OCI-M1 (cell line): ENCODE measurements around the gene ENPP3.
"Not testable (repeated sequence)": the region's sequence is repeated elsewhere in the genome, so short reads cannot be mapped to it uniquely, and the experiment has no call there.

Experiments
- DNase-seq: peaks from one replicate; lab custom pipeline; 2025; lab: John Stamatoyannopoulos, UW

ENPP3 gene

DNA sequence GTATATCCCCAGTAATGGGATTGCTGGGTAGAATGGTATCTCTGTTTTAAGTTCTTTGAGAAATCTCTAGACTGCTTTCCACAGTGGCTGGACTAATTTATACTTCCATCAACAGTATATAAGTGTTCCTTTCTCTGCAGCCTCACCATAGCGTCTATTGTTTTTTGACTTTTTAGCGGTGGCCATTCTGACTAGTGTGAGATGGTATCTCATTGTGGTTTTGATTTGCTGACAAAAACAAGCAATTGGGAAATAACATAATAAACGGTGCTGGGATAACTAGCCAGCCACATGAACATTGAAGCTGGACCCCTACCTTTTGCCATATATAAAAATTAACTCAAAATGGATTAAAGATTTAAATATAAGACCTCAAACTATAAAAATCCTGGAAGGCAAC, 49.9 kb downstream of the ENPP3 start:
- DNase-seq, result no peak

DNA sequence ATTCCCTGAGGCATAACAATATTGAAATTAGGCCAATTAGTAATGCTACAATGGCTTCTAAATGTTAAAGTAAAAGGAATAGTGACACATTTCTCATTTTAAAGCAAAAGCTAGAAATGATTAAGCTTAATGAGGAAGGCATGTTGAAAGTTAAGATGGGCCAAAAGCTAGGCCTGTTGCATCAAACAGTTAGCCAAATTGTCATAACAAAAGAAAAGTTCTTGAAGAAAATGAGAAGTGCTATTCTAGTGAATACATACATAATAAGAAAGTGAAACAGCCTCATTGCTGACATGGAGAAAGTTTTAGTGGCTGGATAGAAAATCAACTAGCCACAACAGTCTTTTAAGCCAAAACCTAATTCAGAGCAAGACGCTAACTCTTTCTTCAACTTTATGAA, 51.2 kb downstream of the ENPP3 start:
- DNase-seq, result no peak

DNA sequence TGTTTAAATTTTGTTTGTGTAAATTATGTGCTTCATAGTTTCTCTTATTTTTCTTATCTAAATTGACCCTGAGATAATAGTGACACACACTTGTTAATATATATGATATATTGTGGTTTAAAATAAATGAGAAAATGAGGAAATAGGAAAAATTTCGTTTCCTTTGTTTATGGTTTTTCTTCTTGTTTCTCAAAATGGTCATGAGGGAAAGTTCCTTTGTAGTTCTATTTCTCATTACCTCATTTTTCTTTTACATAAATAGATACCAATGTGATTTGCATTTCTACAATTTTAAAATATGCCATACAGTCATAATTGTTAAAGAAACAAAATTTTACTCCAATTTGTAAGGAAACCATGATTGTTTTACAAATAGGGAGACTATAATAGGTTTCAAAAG, 54.9 kb downstream of the ENPP3 start:
- DNase-seq, result no peak

DNA sequence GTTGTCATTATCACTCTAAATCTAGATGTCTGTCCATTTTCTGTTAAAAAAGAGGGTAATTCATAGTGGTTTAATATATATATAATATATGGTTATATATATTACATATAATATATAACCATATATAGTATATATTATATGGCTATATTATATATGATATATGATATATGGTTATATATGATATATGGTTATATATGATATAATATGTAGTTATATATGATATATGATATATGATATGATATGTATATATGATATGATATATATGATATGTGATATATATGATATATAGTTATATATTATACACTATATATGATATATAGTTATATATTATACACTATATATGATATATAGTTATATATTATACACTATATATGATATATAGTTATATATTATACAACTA, 55.5 kb downstream of the ENPP3 start:
- DNase-seq, result no peak

DNA sequence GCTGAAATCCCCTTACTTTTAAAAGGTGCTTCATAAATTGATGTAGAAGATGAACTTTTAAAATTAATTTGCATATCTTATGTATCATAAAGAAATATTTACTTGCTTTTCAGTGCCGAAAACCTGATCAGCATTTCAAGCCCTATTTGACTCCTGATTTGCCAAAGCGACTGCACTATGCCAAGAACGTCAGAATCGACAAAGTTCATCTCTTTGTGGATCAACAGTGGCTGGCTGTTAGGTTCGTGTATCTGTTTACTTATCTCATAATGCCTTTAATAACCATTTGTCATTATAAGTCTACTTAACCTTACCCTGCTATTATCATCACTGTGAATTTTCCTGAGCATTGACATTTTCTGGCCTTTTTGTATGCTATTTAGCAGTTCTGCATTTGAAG, 56.3 kb downstream of the ENPP3 start:
- DNase-seq, result no peak

DNA sequence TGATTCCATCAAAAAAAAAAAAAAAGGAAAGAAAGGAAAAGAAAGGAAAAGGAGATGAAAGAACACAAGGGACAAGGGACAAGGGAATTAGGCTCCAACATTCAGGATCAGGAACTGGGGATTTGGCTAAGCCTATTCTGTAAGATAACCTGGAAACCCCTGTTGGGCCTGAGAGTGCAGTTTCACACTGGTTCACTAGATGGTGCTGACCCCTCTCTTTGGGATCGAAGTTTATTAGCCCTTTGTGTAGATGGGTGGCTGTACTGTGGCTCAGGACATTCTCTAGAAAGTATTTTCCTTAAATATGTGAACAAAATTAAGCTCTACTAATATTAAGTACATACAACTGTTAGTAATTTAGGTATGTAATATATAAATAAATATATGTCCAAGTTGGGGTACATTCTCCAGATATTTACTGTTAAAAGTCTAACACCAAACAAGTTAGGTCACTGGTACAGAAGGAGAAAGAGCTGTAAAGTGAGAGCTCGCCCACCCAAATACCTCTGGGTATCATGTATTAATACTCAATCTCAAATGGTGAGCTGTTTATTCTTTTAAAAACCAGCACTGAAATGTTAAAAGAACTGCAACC, 57.8 kb downstream of the ENPP3 start:
- peak; percentile 81 for DNase-seq

DNA sequence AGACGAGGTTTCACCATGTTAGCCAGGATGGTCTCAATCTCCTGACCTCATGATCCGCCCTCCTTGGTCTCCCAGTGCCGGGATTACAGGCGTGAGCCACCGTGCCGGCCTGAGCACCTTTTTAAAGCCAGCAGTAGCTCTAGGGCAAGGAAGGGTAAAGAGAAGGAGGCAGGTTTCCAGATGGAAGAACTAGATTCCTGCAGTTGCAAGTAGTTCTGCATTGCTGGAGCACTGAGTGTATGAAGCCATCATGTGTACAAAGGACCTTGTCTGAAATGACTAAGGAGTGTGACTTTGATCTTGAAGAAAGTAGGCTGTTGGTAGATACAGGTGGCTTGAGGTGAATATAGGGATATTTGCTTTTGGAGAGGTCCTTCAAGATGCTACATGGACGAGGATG, 59.9 kb downstream of the ENPP3 start:
- DNase-seq, result no peak

DNA sequence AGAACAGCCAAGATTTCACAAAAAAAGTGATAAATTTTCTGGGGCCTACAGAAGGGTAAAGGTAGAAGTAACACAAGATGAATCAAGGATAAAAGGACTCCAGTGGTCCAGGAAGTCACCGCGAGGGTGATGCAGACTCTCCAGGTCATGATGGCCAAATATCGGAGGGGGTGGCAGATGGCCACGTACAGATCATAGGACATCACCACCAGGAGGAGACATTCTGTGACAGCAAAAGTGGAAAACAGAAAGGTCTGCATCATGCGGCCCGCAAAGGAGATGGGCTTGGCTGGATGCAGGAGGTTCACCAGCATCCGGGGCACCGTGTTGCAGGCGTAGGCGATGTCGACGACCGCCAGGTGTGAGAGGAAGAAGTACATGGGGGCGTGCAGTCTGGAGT, 63.7 kb downstream of the ENPP3 start:
- not testable (repeated sequence) for DNase-seq

DNA sequence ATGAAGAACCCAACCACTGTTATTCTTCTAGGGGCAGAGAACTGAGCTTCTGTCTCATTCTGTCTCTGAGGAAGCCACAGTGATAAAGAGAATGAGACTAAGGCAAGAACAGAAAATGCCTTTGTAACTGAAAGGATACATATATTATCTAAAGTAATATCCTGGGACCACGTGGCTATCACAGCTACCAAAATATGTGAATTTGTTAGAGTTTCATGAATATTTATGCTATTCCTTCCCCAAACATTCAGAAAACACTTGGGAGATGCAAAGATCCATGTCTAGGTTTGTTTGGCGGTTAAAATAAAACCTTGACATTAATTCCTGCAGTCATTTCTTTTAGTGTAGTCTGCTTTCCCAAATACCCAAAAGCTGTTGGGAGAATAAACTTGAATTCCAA, 66.8 kb downstream of the ENPP3 start:
- not testable (repeated sequence) for DNase-seq

DNA sequence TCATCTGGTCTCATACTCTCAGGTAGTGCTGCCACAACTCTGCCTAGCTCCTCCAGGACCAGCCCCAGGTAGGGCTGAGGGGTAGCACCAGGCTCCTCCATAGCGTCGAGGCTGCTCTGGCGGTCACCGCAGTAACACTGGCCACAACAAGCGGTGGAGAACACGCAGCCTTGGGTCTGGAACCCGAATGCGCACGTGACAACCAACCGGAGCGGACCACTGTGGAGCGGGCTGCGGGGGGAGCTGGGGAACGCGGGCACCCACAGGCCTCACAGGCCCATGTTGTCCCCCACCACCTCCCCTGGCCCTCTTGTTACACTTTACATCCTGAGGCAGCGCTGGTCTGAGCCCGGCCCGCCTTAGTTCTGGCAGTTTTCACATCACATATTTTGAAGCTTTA, 73.8 kb downstream of the ENPP3 start, which contains the start of gene CTAGE9:
Gene CTAGE9, minus strand, starts transcription at position 101 of the 400 bp plus-strand sequence. Its CDS starts 0 bp downstream, at position 101.
- not testable (repeated sequence) for DNase-seq

DNA sequence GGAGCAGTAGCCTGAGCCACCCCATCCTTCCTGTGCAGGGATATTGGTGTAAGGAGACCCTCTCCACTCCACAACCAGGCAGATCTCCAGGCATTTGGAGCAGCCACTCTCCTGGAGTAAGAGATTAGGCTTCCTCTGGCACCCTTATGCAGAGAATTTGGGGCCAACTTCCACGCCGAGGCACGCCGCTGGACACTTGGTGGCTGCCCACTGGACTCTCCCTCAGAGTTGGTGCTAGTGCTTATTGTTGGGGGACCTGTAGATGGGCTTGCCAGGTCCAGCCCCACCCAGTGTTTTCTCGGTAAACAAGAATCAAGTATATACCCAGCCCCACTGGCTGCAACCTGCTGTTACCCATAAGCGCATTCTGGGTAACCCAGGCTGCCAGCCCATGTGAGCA, 78.5 kb downstream of the ENPP3 start:
- DNase-seq, result not testable (repeated sequence)

DNA sequence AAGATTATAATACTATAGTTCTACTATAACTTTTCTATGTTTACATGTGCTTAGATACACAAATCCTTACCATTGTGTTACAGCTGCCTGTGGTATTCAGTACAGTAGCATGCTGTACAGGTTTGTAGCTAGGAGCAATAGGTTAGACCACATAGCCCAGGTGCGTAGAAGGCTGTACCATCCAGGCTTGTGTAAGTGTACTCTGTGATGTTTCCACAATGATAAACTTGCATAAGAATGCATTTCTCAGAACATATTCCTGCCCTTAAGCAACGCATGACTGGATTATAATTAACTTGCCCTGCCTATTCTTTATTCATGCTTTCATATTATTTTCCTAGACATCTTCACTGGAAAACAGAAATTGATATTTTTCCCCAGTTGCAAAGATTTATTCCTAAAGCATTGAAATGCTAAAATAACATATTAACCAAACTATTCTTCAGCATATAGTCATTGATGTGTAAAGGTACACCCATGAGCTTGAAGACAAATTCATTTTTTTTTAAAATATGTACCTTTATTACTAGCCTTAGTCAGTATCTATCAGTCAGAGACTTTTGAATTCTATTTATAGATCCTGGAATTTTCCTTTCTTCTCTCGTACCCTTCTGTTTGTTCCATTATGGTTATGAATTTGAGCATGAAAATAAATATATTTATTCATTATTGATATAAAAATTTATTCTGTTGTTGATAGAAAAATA, 80.9 kb downstream of the ENPP3 start:
- DNase-seq, result no peak

DNA sequence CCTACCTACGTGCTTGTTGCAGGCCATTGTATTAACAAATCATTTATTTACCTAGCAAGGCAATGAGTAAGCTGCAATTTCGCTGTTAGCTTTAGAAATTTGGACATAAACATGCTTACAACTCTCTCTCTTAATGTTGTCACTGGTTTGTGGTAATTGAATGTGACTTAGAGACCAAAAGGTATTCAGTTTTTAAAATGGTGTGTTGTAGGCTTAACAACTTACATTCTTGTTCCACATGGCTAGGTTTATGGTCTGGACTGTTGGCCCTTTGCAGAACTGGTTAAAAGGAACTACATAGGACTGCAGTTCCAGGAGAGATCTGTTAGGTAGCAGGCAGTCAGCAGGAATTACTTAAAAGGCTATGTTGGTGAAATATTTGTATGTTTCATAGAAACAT, 84.1 kb downstream of the ENPP3 start:
- DNase-seq, result no peak

DNA sequence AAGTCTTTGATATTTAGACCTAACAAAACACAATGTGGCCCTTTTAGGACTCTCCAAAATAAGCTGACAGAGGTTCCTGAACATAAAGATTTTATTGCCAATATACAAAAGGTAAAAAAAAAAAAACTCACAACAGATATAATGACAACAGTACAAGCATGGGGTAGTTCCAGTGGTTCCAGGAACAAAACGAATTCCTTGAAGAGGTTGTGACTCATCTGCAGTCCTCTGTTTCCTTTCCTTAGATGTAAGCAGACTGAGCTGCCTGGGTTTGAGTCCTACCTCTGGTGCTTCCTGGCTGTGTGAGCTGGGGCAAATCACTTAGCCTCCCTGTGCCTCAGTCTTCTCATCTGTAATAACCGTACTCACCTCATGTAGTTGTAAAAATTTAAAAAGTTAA, 87.0 kb downstream of the ENPP3 start:
- no peak for DNase-seq

DNA sequence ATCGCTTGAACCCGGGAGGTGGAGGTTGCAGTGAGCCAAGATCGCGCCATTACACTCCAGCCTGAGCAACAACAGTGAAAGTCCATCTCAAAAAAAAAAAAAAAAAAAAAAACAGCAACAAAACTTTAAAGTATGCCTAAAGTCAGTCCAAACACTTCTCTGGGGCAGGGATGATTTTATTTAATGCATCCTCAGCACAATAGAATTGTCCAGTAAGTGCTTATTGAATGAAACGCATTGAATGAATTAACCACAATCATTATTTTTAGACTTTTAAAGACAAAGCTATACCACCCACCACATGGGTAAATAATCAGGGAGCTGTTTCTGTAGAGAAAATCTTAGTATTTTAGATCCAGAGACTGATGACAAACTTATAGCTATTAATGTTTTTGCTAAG, 90.4 kb downstream of the ENPP3 start:
- no peak for DNase-seq

DNA sequence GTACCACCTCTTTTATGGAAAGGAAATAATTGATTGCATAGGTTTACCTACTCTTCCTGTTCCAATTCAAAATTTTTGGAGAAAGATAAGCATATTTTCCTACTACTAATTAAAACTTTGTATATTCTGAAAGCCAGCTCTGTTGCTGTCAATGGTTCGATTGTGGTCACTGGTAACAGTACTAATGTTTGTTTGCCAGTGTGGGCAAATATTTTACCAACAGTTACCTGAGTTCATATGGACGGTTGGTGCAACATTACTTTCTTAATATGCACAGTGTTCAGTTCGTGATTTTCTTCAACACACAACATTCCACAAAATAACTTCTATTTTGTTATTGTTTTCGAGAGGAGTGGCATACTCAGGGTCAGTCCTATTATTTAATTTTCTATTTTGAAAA, 90.8 kb downstream of the ENPP3 start:
- DNase-seq, result no peak

DNA sequence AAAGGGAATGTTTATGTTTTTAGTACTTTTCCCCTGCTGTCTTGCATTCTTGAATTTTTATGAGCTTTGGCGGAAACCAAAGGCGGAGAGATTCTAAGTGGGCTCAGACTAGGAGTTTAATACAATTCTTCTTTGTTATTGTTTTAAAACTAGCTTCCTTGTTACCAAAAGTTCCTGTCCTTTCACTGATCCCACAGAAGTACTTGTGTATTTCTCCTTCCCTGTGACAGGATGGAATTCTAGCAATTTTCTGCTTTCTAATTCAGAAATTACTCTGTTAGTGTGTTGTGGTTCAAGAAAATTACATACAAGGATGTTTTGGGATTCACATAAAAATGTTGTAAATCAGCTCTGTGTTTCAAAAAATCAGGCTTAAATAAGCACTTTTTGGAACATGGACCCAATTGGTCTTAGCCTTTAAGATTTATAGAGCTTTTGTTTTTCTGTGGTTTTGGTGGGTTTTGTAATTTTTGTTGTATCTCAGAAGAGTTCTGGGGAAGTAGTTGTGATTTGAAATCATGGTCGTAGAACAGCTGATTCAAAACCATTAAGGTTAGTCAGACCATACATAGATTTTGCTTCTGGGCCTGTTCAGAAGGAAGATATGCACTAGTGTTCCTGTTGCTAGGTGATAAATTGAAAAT, 91.3 kb downstream of the ENPP3 start:
- DNase-seq, result peak; percentile 25

DNA sequence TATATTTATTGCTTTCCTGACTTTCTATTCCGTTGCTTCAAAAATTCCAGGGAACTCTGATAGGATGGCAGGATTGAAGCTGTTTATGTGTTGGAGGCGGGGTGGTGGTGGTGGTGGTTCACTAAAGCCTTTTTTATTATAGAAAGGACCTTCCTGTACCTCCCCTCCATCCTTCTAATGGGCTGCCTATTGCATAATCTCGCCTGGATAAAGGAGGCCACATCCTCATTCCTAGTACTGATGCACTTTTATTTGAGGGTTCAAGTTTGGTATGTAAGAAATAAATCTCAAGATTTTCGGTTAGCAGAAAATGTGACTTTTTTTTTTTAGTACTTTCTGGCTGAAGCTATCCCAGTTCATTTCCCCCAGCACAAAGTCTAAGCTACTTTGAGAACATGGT, 92.4 kb downstream of the ENPP3 start:
- no peak for DNase-seq

DNA sequence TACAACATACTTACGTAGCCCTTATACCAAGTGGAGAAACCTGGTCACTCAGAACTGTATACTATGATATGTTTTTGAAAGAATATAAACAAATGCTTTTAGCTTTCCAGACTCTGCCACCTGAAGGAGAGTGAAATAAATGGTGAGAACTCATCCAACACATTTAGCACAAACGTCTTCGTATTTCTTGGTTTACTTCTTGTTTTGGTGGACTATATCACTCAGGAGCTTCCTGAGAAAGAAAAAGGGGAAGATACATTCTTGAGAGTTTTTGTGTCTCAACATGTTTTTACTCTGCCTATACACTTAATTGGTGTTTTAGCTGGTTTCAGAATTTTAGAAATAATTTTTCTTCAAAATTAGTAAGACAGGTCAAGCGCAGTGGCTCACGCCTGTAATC, 93.2 kb downstream of the ENPP3 start:
- no peak for DNase-seq

DNA sequence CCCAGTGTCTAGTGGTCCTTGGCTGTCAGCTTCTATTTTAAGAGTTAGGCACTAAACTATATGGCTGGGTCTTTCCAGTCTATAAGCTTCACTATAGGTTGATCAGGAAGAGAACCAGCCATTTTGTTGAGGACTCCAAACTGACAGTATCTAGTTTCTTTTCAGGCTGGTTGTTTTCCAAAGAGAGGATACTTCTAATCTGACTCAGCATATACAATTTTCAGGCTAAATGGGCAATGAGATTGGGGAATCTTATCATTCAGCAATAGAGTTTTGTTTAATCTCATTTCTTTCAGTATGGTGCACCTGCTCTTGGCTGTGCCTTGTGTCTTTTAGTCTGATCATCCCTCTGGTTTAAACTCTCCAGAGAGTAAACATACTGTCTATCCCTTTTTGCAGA, 94.1 kb downstream of the ENPP3 start:
- no peak for DNase-seq

DNA sequence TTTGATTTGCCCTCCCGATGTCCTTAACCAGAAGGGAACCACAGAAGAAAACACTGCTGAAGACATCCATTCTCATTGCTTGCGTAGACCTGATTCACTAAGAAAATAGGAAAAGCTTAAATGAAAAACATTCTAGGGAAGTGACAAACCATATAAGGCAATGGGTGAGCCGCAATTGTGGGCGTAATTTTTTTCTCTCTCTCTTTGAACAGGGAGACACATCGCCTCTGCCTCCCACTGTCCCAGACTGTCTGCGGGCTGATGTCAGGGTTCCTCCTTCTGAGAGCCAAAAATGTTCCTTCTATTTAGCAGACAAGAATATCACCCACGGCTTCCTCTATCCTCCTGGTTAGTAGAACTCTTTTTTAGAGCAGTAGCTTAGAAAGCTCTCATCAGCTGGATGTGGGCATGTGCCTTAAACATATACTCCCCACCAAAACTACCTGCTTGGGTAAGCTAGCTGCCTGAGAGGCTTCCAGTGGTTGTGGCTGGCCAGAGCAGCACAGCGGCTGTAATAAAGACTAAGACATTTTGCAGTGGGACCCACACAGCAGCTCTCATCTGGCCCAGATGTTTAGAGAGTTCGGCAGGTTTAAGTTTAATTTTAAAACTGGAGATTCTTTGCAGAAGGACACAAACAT, 96.4 kb downstream of the ENPP3 start:
- no peak for DNase-seq

DNA sequence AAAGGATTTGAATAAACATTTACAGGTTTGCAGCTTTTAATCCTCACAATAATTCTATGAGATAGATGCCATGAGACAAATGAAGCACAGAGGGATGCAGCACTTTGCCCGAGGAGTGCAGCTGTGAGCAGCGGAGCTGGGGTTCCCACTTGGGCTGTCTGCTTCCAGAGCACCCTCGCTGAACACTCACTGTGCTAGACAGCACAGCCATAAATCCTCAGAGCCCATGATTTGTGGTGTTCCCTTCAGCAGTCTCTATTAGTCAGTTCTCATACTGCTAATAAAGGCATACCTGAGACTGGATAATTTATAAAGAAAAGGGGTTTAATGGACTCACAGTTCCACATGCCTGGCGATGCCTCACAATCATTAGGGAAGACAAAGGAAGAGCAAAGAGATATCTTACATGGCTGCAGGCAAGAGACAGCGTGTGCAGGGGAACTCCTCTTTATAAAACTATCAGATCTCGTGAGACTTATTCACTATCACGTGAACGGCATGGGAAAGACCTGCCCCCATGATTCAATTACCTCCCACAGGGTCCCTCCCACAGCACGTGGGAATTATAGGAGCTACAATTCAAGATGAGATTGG, 99.0 kb downstream of the ENPP3 start:
- DNase-seq, result no peak

DNA sequence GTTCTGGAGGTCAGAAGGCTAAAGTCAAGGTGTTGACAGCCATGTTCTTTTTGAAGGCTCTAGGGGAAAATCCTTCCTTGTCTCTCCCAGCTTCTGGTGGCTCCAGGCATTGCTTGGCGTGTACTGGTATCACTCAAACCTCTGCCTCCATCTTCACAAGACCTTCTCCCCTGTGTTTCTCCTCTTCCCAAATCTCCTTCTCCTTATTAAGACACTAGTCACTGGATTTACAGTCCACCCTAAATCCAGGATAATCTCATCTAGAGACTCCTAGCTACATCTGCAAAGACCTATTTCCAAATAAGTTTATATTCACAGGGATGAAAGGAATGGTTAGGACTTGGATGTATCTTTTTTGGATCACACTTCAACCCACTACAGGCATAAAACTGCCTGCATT, 99.7 kb downstream of the ENPP3 start:
- no peak for DNase-seq
